ENCODE measurements around the gene ACSM6. TPM values are rescaled to one million over a fixed set of nuclear protein-coding genes. Genes with fewer than 3 reads are reported as not detected.
A peak's percentile ranks its signal among the peaks of the same experiment; 100 is the strongest.

ACSM6 gene
- polyA plus RNA-seq, 1 donor (not counting 4 experiments of a cell fraction or from before 2014, with no cell fraction given), result not detected

DNA sequence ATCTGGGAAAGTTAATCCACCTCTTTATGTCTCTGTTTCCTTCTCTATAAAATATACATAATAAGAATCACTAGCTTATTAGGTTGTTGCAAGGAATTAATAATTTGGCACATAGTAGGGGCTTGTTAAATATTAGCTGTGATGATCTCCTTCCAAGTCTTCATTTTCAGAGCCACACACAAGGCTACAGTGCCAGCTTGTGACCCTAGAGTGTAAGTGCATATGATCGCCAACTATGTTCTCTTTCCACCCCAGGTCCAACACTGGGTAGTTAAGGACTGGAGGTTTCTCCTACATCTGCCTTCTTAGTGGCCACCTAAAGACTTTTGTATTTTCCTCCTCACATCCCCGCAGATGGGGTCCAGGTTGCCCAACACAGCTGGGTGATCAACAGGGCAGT lies 17.9 kb upstream of the ACSM6 start:
- no peak for TF ChIP-seq EZH2 (IDR thresholded peaks at IDR 0.05; ENCODE audit: low read length)
- TF ChIP-seq, protein P1, sequence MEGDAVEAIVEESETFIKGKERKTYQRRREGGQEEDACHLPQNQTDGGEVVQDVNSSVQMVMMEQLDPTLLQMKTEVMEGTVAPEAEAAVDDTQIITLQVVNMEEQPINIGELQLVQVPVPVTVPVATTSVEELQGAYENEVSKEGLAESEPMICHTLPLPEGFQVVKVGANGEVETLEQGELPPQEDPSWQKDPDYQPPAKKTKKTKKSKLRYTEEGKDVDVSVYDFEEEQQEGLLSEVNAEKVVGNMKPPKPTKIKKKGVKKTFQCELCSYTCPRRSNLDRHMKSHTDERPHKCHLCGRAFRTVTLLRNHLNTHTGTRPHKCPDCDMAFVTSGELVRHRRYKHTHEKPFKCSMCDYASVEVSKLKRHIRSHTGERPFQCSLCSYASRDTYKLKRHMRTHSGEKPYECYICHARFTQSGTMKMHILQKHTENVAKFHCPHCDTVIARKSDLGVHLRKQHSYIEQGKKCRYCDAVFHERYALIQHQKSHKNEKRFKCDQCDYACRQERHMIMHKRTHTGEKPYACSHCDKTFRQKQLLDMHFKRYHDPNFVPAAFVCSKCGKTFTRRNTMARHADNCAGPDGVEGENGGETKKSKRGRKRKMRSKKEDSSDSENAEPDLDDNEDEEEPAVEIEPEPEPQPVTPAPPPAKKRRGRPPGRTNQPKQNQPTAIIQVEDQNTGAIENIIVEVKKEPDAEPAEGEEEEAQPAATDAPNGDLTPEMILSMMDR (optimal IDR thresholded peaks at IDR 0.05 in 1 of 3, IDR thresholded peaks at IDR 0.05 in 1 of 3, conservative IDR thresholded peaks at IDR 0.05 in 1 of 3; ENCODE audit: extremely low read depth in 1 of 3, insufficient read depth in 2 of 3, low read length in 3 of 3), result peak in 2 of 3 experiments; percentile 20 to 41
- no peak for DNase-seq (ENCODE audit: low read depth, low spot score)
- dilution Hi-C loops (cut with MboI; ENCODE audit: extremely low pct_ligation_motif_present, low sequenced_read_pairs), result no loop called here
- no peak overlapping the region for H3K4me2 ChIP-seq (ENCODE audit: control insufficient read depth, extremely low read depth, insufficient read depth, low read depth, low read length)
- no peak overlapping the region for H2AFZ ChIP-seq (ENCODE audit: control insufficient read depth, low read length)
- H3K36me3 ChIP-seq (ENCODE audit: control insufficient read depth in 2 of 2, extremely low read depth in 1 of 2, insufficient read depth in 2 of 2, low read length in 2 of 2), result no peaks in the 10 kb centered on the region
- no peak overlapping the region for H3K9ac ChIP-seq (ENCODE audit: control insufficient read depth, extremely low read depth, insufficient read depth, low read length)
- peaks cover 5% of the 10 kb centered on the region for H3K4me1 ChIP-seq (ENCODE audit: control insufficient read depth, extremely low read depth, insufficient read depth, low read length)
- H3K27me3 ChIP-seq (ENCODE audit: control insufficient read depth, extremely low read depth, insufficient read depth, low read length), result no peaks in the 10 kb centered on the region
- H3K79me2 ChIP-seq (ENCODE audit: control insufficient read depth, insufficient read depth, low read length), result no peaks in the 10 kb centered on the region
- FAIRE-seq, result no peak
- H3K27ac ChIP-seq (ENCODE audit: control insufficient read depth, insufficient read depth, low read length), result no peak overlapping the region
- no peaks in the 10 kb centered on the region for H4K20me1 ChIP-seq (ENCODE audit: control insufficient read depth, extremely low read depth, insufficient read depth, low read length)
- H3K9me1 ChIP-seq (ENCODE audit: control insufficient read depth, extremely low read depth, insufficient read depth, low read length), result no peaks in the 10 kb centered on the region
- no peaks in the 10 kb centered on the region for H3K9me3 ChIP-seq (ENCODE audit: control insufficient read depth, low read depth, low read length)
- no peak overlapping the region for H3K4me3 ChIP-seq (ENCODE audit: control insufficient read depth in 2 of 3, extremely low read depth in 1 of 3, insufficient read depth in 2 of 3, low read depth in 1 of 3, low read length in 3 of 3)

GRCh38 chr10:95177429-95177828 lies 16.6 kb upstream of the ACSM6 start:
- Histone ChIP-seq H4K20me1 (ENCODE audit: control insufficient read depth, extremely low read depth, insufficient read depth, low read length) (no peaks in the 10 kb centered on the region), H3K79me2 (ENCODE audit: control insufficient read depth, insufficient read depth, low read length) (no peaks in the 10 kb centered on the region), H3K4me2 (ENCODE audit: control insufficient read depth, extremely low read depth, insufficient read depth, low read depth, low read length) (no peak overlapping the region), H3K9me1 (ENCODE audit: control insufficient read depth, extremely low read depth, insufficient read depth, low read length) (no peaks in the 10 kb centered on the region), H3K9me3 (ENCODE audit: control insufficient read depth, low read depth, low read length) (no peaks in the 10 kb centered on the region), H3K36me3 (ENCODE audit: control insufficient read depth in 2 of 2, extremely low read depth in 1 of 2, insufficient read depth in 2 of 2, low read length in 2 of 2) (no peaks in the 10 kb centered on the region), H3K4me3 (ENCODE audit: control insufficient read depth in 2 of 3, extremely low read depth in 1 of 3, insufficient read depth in 2 of 3, low read depth in 1 of 3, low read length in 3 of 3) (no peak overlapping the region), H3K9ac (ENCODE audit: control insufficient read depth, extremely low read depth, insufficient read depth, low read length) (no peak overlapping the region), H3K27me3 (ENCODE audit: control insufficient read depth, extremely low read depth, insufficient read depth, low read length) (no peaks in the 10 kb centered on the region), H2AFZ (ENCODE audit: control insufficient read depth, low read length) (no peak overlapping the region), H3K27ac (ENCODE audit: control insufficient read depth, insufficient read depth, low read length) (no peak overlapping the region), H3K4me1 (ENCODE audit: control insufficient read depth, extremely low read depth, insufficient read depth, low read length) (peaks cover 5% of the 10 kb centered on the region)
- TF ChIP-seq, protein P1 (optimal IDR thresholded peaks at IDR 0.05 in 1 of 3, IDR thresholded peaks at IDR 0.05 in 1 of 3, conservative IDR thresholded peaks at IDR 0.05 in 1 of 3; ENCODE audit: extremely low read depth in 1 of 3, insufficient read depth in 2 of 3, low read length in 3 of 3), result no peak
- TF ChIP-seq EZH2 (IDR thresholded peaks at IDR 0.05; ENCODE audit: low read length), result no peak
- DNase-seq (ENCODE audit: low read depth, low spot score) (no peak), FAIRE-seq (no peak)
- dilution Hi-C loops (cut with MboI; ENCODE audit: extremely low pct_ligation_motif_present, low sequenced_read_pairs), result no loop called here
